GM19240 (cell line): ENCODE measurements around the gene DDIT4L.
"Not testable (repeated sequence)": the region's sequence is repeated elsewhere in the genome, so short reads cannot be mapped to it uniquely, and the experiment has no call there.

ENCODE experiments used
- DNase-seq: peaks from one replicate; pipeline ENCODE4 v3.0.0; 2011; ENCODE audit warnings: low spot score; ENCODE audit not compliant: insufficient read length

Gene DDIT4L

GRCh38 chr4:100166297-100167039 lies 23.8 kb downstream of the DDIT4L start:
- DNase-seq: no peak

DNA sequence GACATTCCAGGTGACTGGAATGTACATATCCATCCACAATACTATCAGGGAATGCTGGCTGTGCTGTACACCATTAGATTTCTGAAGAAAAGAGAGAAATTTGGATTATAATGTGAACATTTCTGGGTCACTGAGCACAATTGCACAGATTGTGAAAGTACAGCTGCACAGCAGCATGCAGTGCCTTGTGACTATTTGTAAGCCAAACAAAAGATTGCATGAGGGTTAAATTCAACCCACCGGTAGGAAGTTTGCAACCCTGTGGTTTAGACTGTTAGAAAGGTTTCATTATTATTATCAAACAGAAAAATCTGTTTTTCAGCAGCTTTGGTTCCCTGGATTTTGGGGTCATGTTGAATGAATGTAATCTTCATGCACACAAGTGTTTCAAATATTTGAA lies 24.5 kb downstream of the DDIT4L start:
- DNase-seq: no peak

DNA sequence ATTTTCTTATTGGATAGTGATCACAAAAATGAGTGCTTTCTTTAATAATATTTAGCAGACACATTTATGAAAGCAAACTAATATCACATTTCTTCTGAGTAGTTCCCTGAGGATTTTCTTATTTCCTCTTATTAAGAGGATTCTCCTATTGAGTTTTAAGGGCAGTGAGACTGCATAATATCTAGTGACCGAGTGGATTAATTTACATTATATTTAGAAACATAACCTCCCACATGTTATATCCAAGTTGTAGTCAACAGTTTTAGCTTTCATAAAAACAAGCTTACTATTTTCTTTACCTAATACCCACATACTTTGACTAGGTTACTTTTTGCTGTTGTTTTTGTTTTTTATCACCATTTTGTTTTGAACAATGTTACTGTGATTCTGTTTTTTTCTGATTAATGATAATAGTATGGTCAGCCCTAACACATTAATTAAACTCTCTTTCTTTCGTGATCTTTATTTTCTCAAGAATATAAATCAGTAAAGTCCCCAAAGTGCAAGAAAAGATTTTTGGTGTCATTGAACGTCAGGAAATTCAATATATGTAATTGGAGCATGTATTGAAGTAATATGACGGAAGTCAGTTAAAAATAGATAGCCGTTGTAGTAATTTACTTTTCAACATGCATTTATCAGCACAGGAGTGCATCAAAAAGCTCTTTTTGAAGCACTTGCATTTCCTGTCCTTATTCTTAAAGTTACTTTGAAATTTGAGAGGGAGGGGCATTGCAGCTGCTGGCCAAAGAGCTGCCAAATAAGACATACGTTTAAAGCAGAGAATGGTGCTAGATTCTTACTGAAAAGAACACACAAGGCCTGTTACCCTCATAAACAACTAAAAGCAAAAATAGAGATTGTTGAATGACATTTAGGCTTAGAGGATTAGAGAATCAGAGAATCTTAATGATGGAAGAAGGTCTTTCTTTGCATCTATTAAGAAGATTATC lies 25.2 kb downstream of the DDIT4L start:
- no peak for DNase-seq

- no peak for DNase-seq
These were observed 28.1 kb downstream of the DDIT4L start for GRCh38 chr4:100162027-100162685.

- DNase-seq: no peak
These were observed 41.1 kb downstream of the DDIT4L start for GRCh38 chr4:100149190-100149589.

DNA sequence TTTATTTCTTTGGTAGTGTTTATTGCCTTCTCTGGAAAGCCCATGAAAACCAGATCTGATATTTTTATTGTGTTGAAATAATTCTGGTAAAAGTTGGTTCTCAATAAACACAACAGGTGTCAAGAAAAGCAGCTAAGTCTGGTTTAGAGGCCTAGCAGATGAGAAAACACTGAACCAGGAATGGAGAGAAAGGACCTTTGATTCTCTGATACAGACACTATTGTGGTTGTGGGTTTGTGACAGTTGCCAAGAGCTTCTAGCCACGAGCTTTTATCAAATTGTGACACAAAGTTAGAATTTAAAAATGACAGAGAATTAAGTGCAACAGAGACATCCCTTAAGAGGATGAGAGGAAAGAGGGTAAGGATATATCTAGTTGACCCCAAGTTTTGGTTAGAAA lies 42.6 kb downstream of the DDIT4L start:
- no peak for DNase-seq

GRCh38 chr4:100147198-100147597 lies 43.1 kb downstream of the DDIT4L start:
- DNase-seq: no peak

DNA sequence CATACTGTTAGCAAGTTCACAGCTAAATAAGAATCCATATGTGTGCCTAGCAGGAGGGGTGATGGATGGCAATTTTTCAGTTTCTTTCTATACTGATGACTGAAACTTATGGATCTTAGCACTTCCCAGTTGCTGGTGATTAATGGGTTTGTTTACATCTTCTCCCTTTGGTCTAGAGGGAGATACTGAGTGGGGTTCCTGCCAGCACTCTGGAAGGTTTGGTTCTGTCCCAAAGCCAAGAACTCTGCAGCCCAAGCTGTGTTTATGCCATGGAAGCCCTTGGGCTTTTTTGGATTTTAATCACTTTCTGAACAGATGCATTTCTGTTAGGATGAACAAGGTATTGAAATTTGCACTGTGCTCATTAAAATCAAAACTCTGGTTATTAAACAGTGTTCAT lies 43.5 kb downstream of the DDIT4L start:
- DNase-seq: no peak

- DNase-seq: not testable (repeated sequence)
These were observed 52.9 kb downstream of the DDIT4L start for GRCh38 chr4:100137320-100137719.
